GM18858 (cell line): ENCODE data around the gene MAPRE3.
"Not testable (repeated sequence)": the region's sequence is repeated elsewhere in the genome, so short reads cannot be mapped to it uniquely, and the experiment has no call there.

Experiments
- ATAC-seq: cut with Tn5 transposase; IDR thresholded peaks from one replicate; pipeline ENCODE4 v1.9.1; 2021; ENCODE audit not compliant: unreplicated experiment

MAPRE3 gene

GRCh38 chr2:26970244-26970927, at the start of gene MAPRE3:
Gene MAPRE3 (plus strand): TSS chr2:26970637. CDS start chr2:27022219, 51,582 bp downstream.
- no peak for ATAC-seq

DNA sequence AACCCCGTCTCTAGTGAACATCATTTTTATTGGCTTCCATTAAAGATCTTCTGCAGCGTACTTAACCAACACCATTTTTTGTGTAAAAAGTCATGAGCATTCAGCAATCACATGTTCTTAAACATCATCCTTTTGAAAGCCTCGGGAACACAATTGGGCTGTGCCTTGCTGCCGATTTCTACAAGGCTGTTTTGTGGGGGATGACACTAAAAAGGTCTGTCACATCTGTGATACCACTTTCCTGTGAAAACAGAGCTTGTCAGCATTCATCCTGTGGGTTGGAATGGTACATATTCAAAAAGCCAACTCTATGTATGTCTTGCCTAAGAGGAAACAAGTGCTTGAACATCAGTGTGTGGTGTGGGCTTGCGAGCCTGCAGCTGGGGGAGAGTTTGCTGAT, 49.1 kb upstream of the MAPRE3 start:
- ATAC-seq: no peak

DNA sequence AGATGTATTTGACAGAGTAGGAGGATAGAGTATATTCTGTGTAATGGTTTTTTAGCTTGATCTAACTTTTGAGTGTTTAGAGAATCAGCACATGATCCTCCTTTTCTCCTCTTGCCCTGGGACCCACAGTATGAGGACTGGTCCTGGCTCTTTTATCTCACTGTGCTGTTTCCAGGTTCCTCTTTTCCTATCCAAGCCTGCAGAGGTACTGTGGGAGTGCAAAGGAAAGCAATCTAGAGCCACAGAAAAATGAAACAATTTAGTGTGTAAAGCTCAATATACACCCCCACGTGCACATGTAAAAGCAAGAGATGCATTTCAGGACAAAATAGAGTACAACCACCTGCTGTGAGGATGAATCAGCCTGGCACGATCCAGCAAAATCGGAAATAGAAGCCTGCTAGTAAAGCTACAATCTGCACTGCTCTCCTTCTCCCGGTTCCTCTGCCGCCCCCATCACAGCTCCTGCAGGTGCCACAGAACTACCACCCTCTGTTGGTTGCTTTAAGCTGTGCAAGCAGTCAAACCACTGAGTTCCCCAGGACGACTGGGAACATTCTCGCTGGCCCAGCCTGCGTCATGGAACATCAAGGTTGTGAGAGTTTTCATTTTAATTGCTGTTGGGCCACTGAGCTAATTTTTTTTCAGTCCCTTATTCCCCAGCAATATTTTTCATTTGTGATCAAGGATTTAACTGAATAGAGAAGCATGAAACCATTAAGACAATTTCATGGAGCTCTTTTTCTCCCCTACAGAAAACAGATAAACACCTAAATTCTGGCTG, 47.8 kb upstream of the MAPRE3 start:
- peak; percentile 49 for ATAC-seq

DNA sequence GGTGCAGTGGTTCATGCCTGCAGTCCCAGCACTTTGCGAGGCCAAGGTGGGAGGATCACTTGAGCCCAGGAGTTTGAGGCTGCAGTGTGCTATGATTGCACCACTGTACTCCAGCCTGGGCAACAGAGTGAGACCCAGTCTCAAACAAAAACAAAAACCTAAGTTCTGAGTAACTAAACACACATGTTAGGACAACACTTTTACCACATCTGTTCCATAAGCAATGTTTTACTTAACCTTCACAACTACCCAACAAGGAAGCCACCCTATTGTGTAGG, 47.3 kb upstream of the MAPRE3 start:
- ATAC-seq: not testable (repeated sequence)

- no peak for ATAC-seq
Measured at GRCh38 chr2:26924731-26925099, 45.7 kb upstream of the MAPRE3 start.

- ATAC-seq: no peak
Measured at GRCh38 chr2:26925100-26925791, 45.2 kb upstream of the MAPRE3 start.

- ATAC-seq: no peak
Measured at GRCh38 chr2:26927221-26927620, 43.2 kb upstream of the MAPRE3 start.

GRCh38 chr2:26932974-26933373, 37.5 kb upstream of the MAPRE3 start:
- ATAC-seq: no peak

DNA sequence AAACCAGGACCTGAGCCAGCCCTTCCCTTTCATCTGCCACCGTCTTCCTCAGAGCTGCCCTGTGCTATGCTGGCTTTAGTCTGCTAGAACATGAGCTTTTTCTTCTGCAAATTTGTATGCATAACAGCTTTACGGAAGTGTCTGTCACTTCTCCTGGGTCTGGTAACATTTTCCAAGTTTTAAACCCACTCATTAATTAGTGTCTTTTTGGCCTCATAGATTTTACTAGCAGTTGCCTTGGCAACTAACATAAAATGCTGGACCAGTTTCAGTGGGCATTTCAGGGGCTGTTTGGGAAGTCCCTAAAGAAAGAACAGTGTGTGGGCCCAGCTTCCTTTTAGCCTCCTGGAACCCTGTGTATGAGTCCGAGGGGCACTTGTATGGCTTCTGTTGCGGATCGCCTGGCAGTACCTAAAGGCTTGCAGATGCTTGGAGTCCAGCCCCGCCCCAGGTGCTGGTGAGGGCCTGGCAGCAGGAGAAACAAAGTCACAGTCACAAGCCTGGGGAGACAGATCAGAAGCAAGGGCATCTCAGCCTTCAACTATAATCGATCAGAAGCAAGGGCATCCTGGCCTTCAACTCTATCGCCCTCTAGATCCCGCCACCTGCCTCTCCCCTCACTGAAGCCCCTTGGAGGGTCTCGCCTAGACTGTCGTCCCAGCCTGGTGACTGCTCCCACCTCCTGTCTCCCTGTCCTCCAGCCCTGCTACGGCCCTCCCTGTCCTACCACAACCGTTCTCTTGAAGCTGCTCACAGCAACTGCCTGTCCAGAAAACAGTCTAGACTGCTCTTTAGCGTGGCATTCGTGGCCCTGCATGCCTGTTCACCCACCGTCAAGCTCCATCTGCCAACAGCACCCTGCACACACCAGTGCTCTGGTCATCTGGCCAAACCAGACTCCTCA, 36.8 kb upstream of the MAPRE3 start:
- no peak for ATAC-seq

GRCh38 chr2:26934335-26934724, 36.1 kb upstream of the MAPRE3 start:
- no peak for ATAC-seq

- ATAC-seq: no peak
Measured at GRCh38 chr2:26934985-26935384, 35.5 kb upstream of the MAPRE3 start.

GRCh38 chr2:26936855-26937254, 33.6 kb upstream of the MAPRE3 start:
- no peak for ATAC-seq

GRCh38 chr2:26938399-26939118, 31.9 kb upstream of the MAPRE3 start:
- no peak for ATAC-seq

DNA sequence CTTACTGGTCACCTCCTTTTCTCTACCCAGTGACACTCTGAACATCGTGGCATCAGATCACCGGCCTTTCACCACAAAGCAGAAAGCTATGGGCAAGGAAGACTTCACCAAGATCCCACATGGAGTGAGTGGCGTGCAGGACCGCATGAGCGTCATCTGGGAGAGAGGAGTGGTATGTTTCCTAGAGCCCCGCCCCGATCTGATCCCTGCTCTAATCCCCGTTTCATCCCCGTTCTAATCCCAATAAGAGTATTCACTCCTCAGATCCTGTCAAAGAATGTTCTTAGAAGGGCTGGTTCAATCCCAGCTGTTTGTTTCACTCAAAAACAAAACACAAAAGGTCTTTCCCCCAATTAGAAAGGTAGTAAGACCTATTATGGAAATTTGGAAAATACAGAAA, 30.4 kb upstream of the MAPRE3 start:
- no peak for ATAC-seq

DNA sequence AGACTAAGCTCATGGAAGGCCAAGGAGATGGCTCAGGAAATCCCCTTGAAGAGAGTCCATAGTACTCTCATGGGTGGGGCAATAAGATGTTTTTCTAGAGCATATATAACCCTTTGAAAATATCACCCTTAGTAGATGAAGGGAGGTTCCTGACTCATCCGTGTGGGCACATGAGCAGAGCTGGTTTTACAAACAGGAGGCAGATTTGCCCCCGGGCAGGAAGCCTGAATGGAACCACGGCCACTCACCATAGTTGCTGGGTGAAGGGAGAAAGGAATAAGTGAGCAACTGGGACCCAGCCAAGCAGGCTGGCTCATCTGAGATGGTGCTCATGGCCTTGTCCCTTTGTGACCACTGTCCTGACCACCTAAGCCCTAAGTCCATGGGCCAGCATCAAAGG, 29.0 kb upstream of the MAPRE3 start:
- ATAC-seq: no peak

- ATAC-seq: no peak
Measured at GRCh38 chr2:26942543-26943295, 27.7 kb upstream of the MAPRE3 start.

DNA sequence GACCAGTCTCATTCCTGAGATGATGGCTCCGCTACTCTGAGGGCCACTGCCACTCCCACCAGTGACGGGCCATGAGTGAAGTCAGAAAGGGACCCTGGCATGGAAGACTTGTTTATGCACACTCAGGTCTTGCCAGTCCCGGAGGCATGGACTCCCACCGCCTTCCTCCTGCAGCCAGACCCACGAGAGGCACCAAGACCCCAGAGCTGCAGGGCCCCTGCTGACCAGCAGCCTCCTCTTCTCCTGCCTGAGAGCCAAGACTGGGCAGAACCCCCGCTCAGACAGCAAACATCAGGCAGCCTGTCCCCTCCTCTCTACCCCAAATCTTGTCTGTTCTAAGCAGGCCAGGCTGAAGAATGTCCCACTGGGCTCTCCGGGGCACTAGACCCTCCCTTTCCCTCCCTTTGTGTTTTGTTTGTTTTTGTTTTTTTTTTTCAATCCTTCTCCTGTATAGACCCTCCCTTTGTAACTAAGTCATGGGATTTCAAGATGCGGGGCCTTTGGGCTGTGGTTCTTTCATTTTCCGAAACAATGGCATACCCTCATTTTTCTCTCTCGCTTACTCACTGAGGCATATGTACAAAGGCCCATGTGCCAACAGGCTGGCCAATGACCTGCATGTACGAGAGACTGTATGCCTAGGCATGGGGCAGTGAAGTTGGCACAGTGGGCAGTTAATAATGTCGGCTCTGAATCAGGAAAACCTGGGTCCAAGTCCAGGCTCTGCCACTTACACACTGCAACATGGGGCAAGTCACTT, 24.3 kb upstream of the MAPRE3 start:
- ATAC-seq: no peak

GRCh38 chr2:26946841-26947784, 23.3 kb upstream of the MAPRE3 start:
- ATAC-seq: no peak
